PC-9 (cell line): Measurements from ENCODE around the gene MAB21L3.

Experiments
- EZH2 ChIP-seq: fragments of 200-600 bp; sonication (generic); IDR thresholded peaks from 2 replicates; pipeline ENCODE4 v1.8.0; 2017; ENCODE audit warnings: antibody characterized with exemption, low read depth
- TF ChIP-seq, protein P1 (sequence below): fragments of 200-600 bp; sonication (generic); conservative IDR thresholded peaks from 2 replicates; pipeline ENCODE4 v1.6.1; 2017; ENCODE audit warnings: mixed run types, antibody characterized with exemption, mild to moderate bottlenecking, moderate library complexity

- TF ChIP-seq, protein P1, sequence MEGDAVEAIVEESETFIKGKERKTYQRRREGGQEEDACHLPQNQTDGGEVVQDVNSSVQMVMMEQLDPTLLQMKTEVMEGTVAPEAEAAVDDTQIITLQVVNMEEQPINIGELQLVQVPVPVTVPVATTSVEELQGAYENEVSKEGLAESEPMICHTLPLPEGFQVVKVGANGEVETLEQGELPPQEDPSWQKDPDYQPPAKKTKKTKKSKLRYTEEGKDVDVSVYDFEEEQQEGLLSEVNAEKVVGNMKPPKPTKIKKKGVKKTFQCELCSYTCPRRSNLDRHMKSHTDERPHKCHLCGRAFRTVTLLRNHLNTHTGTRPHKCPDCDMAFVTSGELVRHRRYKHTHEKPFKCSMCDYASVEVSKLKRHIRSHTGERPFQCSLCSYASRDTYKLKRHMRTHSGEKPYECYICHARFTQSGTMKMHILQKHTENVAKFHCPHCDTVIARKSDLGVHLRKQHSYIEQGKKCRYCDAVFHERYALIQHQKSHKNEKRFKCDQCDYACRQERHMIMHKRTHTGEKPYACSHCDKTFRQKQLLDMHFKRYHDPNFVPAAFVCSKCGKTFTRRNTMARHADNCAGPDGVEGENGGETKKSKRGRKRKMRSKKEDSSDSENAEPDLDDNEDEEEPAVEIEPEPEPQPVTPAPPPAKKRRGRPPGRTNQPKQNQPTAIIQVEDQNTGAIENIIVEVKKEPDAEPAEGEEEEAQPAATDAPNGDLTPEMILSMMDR, result no peak
- no peak for TF ChIP-seq EZH2
Measured at GRCh38 chr1:116075990-116076389, 35.2 kb upstream of the MAB21L3 start.
